GM19238 (cell line): ENCODE data around the gene EMC7.
"Not testable (repeated sequence)": the region's sequence is repeated elsewhere in the genome, so short reads cannot be mapped to it uniquely, and the experiment has no call there.

ENCODE experiments used
- DNase-seq: peaks from one replicate; pipeline ENCODE4 v3.0.0; 2011; ENCODE audit warnings: low spot score; ENCODE audit not compliant: insufficient read length

The EMC7 gene

GRCh38 chr15:34101366-34102174 lies at the start of gene EMC7, which contains the start of gene PGBD4:
Gene EMC7, minus strand, starts transcription at chr15:34101862. Its CDS starts 23 bp downstream, at chr15:34101839.
Gene PGBD4, plus strand, starts transcription at chr15:34102083. Its CDS starts 449 bp downstream, at chr15:34102532.
- peak; percentile 80 for DNase-seq

GRCh38 chr15:34147371-34148140 lies 45.9 kb upstream of the EMC7 start:
- DNase-seq, result no peak

- DNase-seq, result no peak
Measured at GRCh38 chr15:34133511-34133910, 31.8 kb upstream of the EMC7 start.

GRCh38 chr15:34132881-34133280 lies 31.2 kb upstream of the EMC7 start:
- DNase-seq, result no peak

GRCh38 chr15:34128898-34129297 lies 27.2 kb upstream of the EMC7 start:
- no peak for DNase-seq

- no peak for DNase-seq
Measured at GRCh38 chr15:34126522-34126921, 24.9 kb upstream of the EMC7 start.

- no peak for DNase-seq
Measured at GRCh38 chr15:34125945-34126344, 24.3 kb upstream of the EMC7 start.

- DNase-seq, result no peak
Measured at GRCh38 chr15:34124651-34125050, 23.0 kb upstream of the EMC7 start.

GRCh38 chr15:34122771-34123183 lies 21.1 kb upstream of the EMC7 start:
- no peak for DNase-seq

GRCh38 chr15:34121786-34122185 lies 20.1 kb upstream of the EMC7 start:
- DNase-seq, result not testable (repeated sequence)

GRCh38 chr15:34120420-34120819 lies 18.8 kb upstream of the EMC7 start:
- DNase-seq, result not testable (repeated sequence)

GRCh38 chr15:34119291-34119690 lies 17.6 kb upstream of the EMC7 start:
- DNase-seq, result no peak

- DNase-seq, result no peak
Measured at GRCh38 chr15:34116620-34117019, 15.0 kb upstream of the EMC7 start.

- DNase-seq, result no peak
Measured at GRCh38 chr15:34114739-34115138, 13.1 kb upstream of the EMC7 start.

GRCh38 chr15:34114215-34114614 lies 12.6 kb upstream of the EMC7 start:
- DNase-seq, result no peak

GRCh38 chr15:34111488-34111887 lies 9.8 kb upstream of the EMC7 start:
- DNase-seq, result no peak

GRCh38 chr15:34109797-34110663 lies 8.4 kb upstream of the EMC7 start:
- DNase-seq, result no peak

- no peak for DNase-seq
Measured at GRCh38 chr15:34107315-34107714, 5.7 kb upstream of the EMC7 start.

- DNase-seq, result no peak
Measured at GRCh38 chr15:34106423-34106822, 4.8 kb upstream of the EMC7 start.

- no peak for DNase-seq
Measured at GRCh38 chr15:34102175-34102925, 688 bp upstream of the EMC7 start.

- DNase-seq, result no peak
Measured at GRCh38 chr15:34099914-34100313, 1.7 kb downstream of the EMC7 start.
